Keratinocyte (primary cell): ENCODE data around the gene PCDHGC5. TPM values are rescaled to one million over a fixed set of nuclear protein-coding genes. Genes with fewer than 3 reads are reported as not detected.

ENCODE experiments used
- DNase-seq: peaks from one replicate; pipeline ENCODE4 v3.0.0-alpha.2; 2011; ENCODE audit warnings: low read depth, missing footprints, low spot score
- FAIRE-seq: peaks from 2 replicates; lab custom pipeline; 2011; peaks lifted over from hg19 to GRCh38; lab: Jason Lieb, UNC
- H2AFZ ChIP-seq: 2 replicates; pipeline ENCODE4 v1.6.0; 2012; ENCODE audit warnings: low read length, control low read depth, inconsistent platforms; ENCODE audit not compliant: control insufficient read depth
- H3K27ac ChIP-seq: 2 replicates; pipeline ENCODE4 v1.5.1; 2011; ENCODE audit warnings: low read length; ENCODE audit not compliant: control insufficient read depth, insufficient read depth
- H3K27me3 ChIP-seq: 3 replicates; pipeline ENCODE4 v1.6.0; 2011; ENCODE audit warnings: low read length; ENCODE audit not compliant: control insufficient read depth, insufficient read depth; ENCODE audit errors: extremely low read depth
- H3K36me3 ChIP-seq, 2 experiments: 2 replicates in 1 of 2; 3 replicates in 1 of 2; pipeline ENCODE4 v1.5.1; 2011; ENCODE audit warnings: low read length in 2 of 2, mild to moderate bottlenecking in 1 of 2; ENCODE audit not compliant: control insufficient read depth in 2 of 2, insufficient read depth in 2 of 2; ENCODE audit errors: extremely low read depth in 1 of 2
- H3K4me1 ChIP-seq: 3 replicates; pipeline ENCODE4 v1.5.1; 2011; ENCODE audit warnings: low read length; ENCODE audit not compliant: control insufficient read depth, insufficient read depth; ENCODE audit errors: extremely low read depth
- H3K4me2 ChIP-seq: 3 replicates; pipeline ENCODE4 v1.6.0; 2011; ENCODE audit warnings: low read depth, low read length; ENCODE audit not compliant: control insufficient read depth, insufficient read depth; ENCODE audit errors: extremely low read depth
- H3K4me3 ChIP-seq, 3 experiments: fragments of 200-600 bp in 1 of 3; sonication (generic) in 1 of 3; 2 replicates in 2 of 3; 3 replicates in 1 of 3; pipeline ENCODE4 v1.5.1; 2011 to 2016; ENCODE audit warnings: low read length in 3 of 3, mild to moderate bottlenecking in 3 of 3, control low read depth in 2 of 3, inconsistent platforms in 1 of 3, low read depth in 1 of 3, mixed read lengths in 1 of 3, mixed run types in 1 of 3, moderate library complexity in 1 of 3; ENCODE audit not compliant: control insufficient read depth in 2 of 3, insufficient read depth in 2 of 3; ENCODE audit errors: extremely low read depth in 1 of 3
- H3K79me2 ChIP-seq: 2 replicates; pipeline ENCODE4 v1.6.0; 2012; ENCODE audit warnings: low read length; ENCODE audit not compliant: control insufficient read depth, insufficient read depth
- H3K9ac ChIP-seq: 3 replicates; pipeline ENCODE4 v1.6.0; 2011; ENCODE audit warnings: low read length; ENCODE audit not compliant: control insufficient read depth, insufficient read depth; ENCODE audit errors: extremely low read depth
- H3K9me1 ChIP-seq: 3 replicates; pipeline ENCODE4 v1.6.0; 2011; ENCODE audit warnings: low read length; ENCODE audit not compliant: control insufficient read depth, insufficient read depth; ENCODE audit errors: extremely low read depth
- H3K9me3 ChIP-seq: 2 replicates; pipeline ENCODE4 v1.5.1; 2012; ENCODE audit warnings: low read depth, low read length; ENCODE audit not compliant: control insufficient read depth
- H4K20me1 ChIP-seq: 3 replicates; pipeline ENCODE4 v1.6.0; 2011; ENCODE audit warnings: low read length; ENCODE audit not compliant: control insufficient read depth, insufficient read depth; ENCODE audit errors: extremely low read depth
- CTCF ChIP-seq, 3 experiments: IDR thresholded peaks in 1 of 3; conservative IDR thresholded peaks in 1 of 3; optimal IDR thresholded peaks in 1 of 3; 2 replicates in 2 of 3; 3 replicates in 1 of 3; pipeline versions ENCODE3 to v1.5.1; 2011; ENCODE audit warnings: low read length in 3 of 3, mild to moderate bottlenecking in 3 of 3, moderate library complexity in 2 of 3, control low read depth in 1 of 3, inconsistent platforms in 1 of 3; ENCODE audit not compliant: insufficient read depth in 2 of 3; ENCODE audit errors: extremely low read depth in 1 of 3
- EZH2 ChIP-seq: IDR thresholded peaks from one replicate; pipeline ENCODE4 v1.6.1; 2012; ENCODE audit warnings: inconsistent platforms, mild to moderate bottlenecking, low read length, moderate library complexity
- dilution Hi-C: fragments of 300-500 bp; cut with MboI; formaldehyde crosslinking; loops from one replicate; pipeline ENCODE4 v1.7.0; 2020; ENCODE audit warnings: low sequenced_read_pairs; ENCODE audit not compliant: extremely low pct_ligation_motif_present
- polyA plus RNA-seq, 5 experiments: library from polyadenylated mRNA; depleted of rRNA in 3 of 5; stranded (reverse) in 3 of 5; stranded (forward) in 1 of 5; unstranded in 1 of 5; fragments of >200 nt; gene quantifications; 1 replicate in 1 of 5; 2 replicates in 3 of 5; 3 replicates in 1 of 5; pipeline versions ENCODE4 v1.2.1 to v1.2.3, GENCODE V29; 2011 to 2012; ENCODE audit warnings: missing spikeins in 2 of 5, low read depth in 1 of 5, low replicate concordance in 1 of 5

Gene PCDHGC5
- polyA plus RNA-seq, 1 donor (not counting 4 experiments of a cell fraction or from before 2014, with no cell fraction given): 0.77 TPM

DNA sequence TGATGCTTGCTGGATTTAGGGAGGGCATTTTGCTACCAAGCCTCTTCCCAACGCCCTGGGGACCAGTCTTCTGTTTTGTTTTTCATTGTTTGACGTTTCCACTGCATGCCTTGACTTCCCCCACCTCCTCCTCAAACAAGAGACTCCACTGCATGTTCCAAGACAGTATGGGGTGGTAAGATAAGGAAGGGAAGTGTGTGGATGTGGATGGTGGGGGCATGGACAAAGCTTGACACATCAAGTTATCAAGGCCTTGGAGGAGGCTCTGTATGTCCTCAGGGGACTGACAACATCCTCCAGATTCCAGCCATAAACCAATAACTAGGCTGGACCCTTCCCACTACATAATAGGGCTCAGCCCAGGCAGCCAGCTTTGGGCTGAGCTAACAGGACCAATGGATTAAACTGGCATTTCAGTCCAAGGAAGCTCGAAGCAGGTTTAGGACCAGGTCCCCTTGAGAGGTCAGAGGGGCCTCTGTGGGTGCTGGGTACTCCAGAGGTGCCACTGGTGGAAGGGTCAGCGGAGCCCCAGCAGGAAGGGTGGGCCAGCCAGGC is 23.0 kb downstream of the PCDHGC5 start:
- H3K27ac ChIP-seq: no peak overlapping the region
- H3K4me1 ChIP-seq: peaks cover 39% of the 10 kb centered on the region
- DNase-seq: no peak
- H3K79me2 ChIP-seq: no peaks in the 10 kb centered on the region
- H3K4me2 ChIP-seq: peak overlapping the region; percentile 63
- dilution Hi-C loops: no loop called here
- H3K9me3 ChIP-seq: no peaks in the 10 kb centered on the region
- peaks cover 11 to 17% of the 10 kb centered on the region in 2 experiments for H3K36me3 ChIP-seq
- H3K9ac ChIP-seq: no peak overlapping the region
- H3K9me1 ChIP-seq: no peaks in the 10 kb centered on the region
- FAIRE-seq: no peak
- no peak overlapping the region for H3K4me3 ChIP-seq
- no peak for TF ChIP-seq EZH2
- no peak for TF ChIP-seq CTCF (optimal IDR thresholded peaks at IDR 0.05 in 1 of 3, IDR thresholded peaks at IDR 0.05 in 1 of 3, conservative IDR thresholded peaks at IDR 0.05 in 1 of 3; ENCODE audit: extremely low read depth in 1 of 3, insufficient read depth in 2 of 3, low read length in 3 of 3)
- H2AFZ ChIP-seq: no peak overlapping the region
- no peaks in the 10 kb centered on the region for H4K20me1 ChIP-seq
- H3K27me3 ChIP-seq: no peaks in the 10 kb centered on the region

GRCh38 chr5:141512390-141512910 is 23.6 kb downstream of the PCDHGC5 start:
- FAIRE-seq (peak; percentile 46), DNase-seq (no peak)
- H3K4me2 ChIP-seq: peak overlapping the region; percentile 63
- peak overlapping the region; percentile 89 for H3K27ac ChIP-seq
- H3K9me1 ChIP-seq: no peaks in the 10 kb centered on the region
- H3K9me3 ChIP-seq: no peaks in the 10 kb centered on the region
- H3K79me2 ChIP-seq: no peaks in the 10 kb centered on the region
- H2AFZ ChIP-seq: no peak overlapping the region
- TF ChIP-seq CTCF (optimal IDR thresholded peaks at IDR 0.05 in 1 of 3, IDR thresholded peaks at IDR 0.05 in 1 of 3, conservative IDR thresholded peaks at IDR 0.05 in 1 of 3; ENCODE audit: extremely low read depth in 1 of 3, insufficient read depth in 2 of 3, low read length in 3 of 3) (peak; percentile 80 to 91 (median 89)), EZH2 (no peak)
- peaks cover 39% of the 10 kb centered on the region for H3K4me1 ChIP-seq
- peak overlapping the region in 1 of 3 experiments; percentile 61 for H3K4me3 ChIP-seq
- H3K36me3 ChIP-seq: peaks cover 11 to 22% of the 10 kb centered on the region in 2 experiments
- peak overlapping the region; percentile 56 for H3K9ac ChIP-seq
- dilution Hi-C loops: no loop called here
- H3K27me3 ChIP-seq: no peaks in the 10 kb centered on the region
- H4K20me1 ChIP-seq: no peaks in the 10 kb centered on the region
